Endothelial cell of umbilical vein (primary cell): ENCODE measurements around the gene PKNOX2. TPM values are rescaled to one million over a fixed set of nuclear protein-coding genes. Genes with fewer than 3 reads are reported as not detected.

ENCODE experiments used
- BruUV-seq: library from RNA; stranded (reverse); fragments of 400-500 nt; replicated peaks from 2 replicates; lab custom pipeline; 2021; lab: Mats Ljungman, UMichigan
- CTCF ChIA-PET: fragments of 300-600, 350-600 bp; sonication (Branson Sonifier 250); formaldehyde crosslinking; loops from one replicate; lab custom pipeline; 2021; ENCODE audit warnings: antibody characterized with exemption, inconsistent platforms; lab: Charles Lee
- POLR2A ChIA-PET: fragments of 300-600, 350-600 bp; sonication (Branson Sonifier 250); formaldehyde crosslinking; loops from one replicate; lab custom pipeline; 2021; ENCODE audit warnings: antibody characterized with exemption, inconsistent platforms; lab: Charles Lee
- DNase-seq: peaks from one replicate; pipeline ENCODE4 v3.0.0-alpha.2; 2011; ENCODE audit warnings: low read depth, low spot score
- FAIRE-seq: peaks from 2 replicates; lab custom pipeline; 2011; peaks lifted over from hg19 to GRCh38; lab: Jason Lieb, UNC
- H2AFZ ChIP-seq: 2 replicates; pipeline ENCODE4 v1.6.0; 2012; ENCODE audit warnings: low read depth, low read length, control low read depth, inconsistent platforms
- H3K27ac ChIP-seq: 2 replicates; pipeline ENCODE4 v1.5.1; 2011; ENCODE audit warnings: low read depth, mild to moderate bottlenecking, control low read depth, low read length, moderate library complexity; ENCODE audit not compliant: insufficient read depth
- H3K27me3 ChIP-seq, 2 experiments: 2 replicates each; pipeline versions ENCODE4 v1.6.0 to v1.6.1; 2011; ENCODE audit warnings: low read length in 2 of 2, mixed read lengths in 1 of 2; ENCODE audit not compliant: control insufficient read depth in 2 of 2, insufficient read depth in 2 of 2
- H3K36me3 ChIP-seq, 2 experiments: 2 replicates in 1 of 2; 3 replicates in 1 of 2; pipeline ENCODE4 v1.5.1; 2011; ENCODE audit warnings: low read length in 2 of 2, mild to moderate bottlenecking in 1 of 2, moderate library complexity in 1 of 2; ENCODE audit not compliant: control insufficient read depth in 2 of 2, insufficient read depth in 2 of 2; ENCODE audit errors: extremely low read depth in 1 of 2
- H3K4me1 ChIP-seq: 3 replicates; pipeline ENCODE4 v1.5.1; 2011; ENCODE audit warnings: mild to moderate bottlenecking, low read length; ENCODE audit not compliant: control insufficient read depth, insufficient read depth; ENCODE audit errors: extremely low read depth
- H3K4me2 ChIP-seq: 2 replicates; pipeline ENCODE4 v1.6.1; 2011; ENCODE audit warnings: low read length, control low read depth, mixed read lengths; ENCODE audit not compliant: insufficient read depth
- H3K4me3 ChIP-seq, 3 experiments: fragments of 200-600 bp in 1 of 3; sonication (generic), shearing (Covaris generic) in 1 of 3; replicated peaks in 1 of 3; 2 replicates each; pipeline ENCODE4 v1.5.1; 2011 to 2016; ENCODE audit warnings: control low read depth in 3 of 3, low read length in 3 of 3, mild to moderate bottlenecking in 2 of 3, inconsistent platforms in 1 of 3, low read depth in 1 of 3, moderate library complexity in 1 of 3; ENCODE audit not compliant: insufficient read depth in 1 of 3
- H3K79me2 ChIP-seq: 2 replicates; pipeline ENCODE4 v1.6.0; 2012; ENCODE audit warnings: low read length, inconsistent platforms; ENCODE audit not compliant: control insufficient read depth, insufficient read depth
- H3K9ac ChIP-seq: replicated peaks from 2 replicates; pipeline ENCODE3; 2011; ENCODE audit warnings: low read length, control low read depth; ENCODE audit not compliant: insufficient read depth; ENCODE audit errors: extremely low read depth
- H3K9me1 ChIP-seq: replicated peaks from 3 replicates; pipeline ENCODE4 v1.6.0; 2011; ENCODE audit warnings: mild to moderate bottlenecking, low read length; ENCODE audit not compliant: control insufficient read depth, insufficient read depth; ENCODE audit errors: extremely low read depth
- H3K9me3 ChIP-seq: replicated peaks from 2 replicates; pipeline ENCODE4 v1.5.1; 2012; ENCODE audit warnings: low read length, inconsistent platforms; ENCODE audit not compliant: control insufficient read depth, insufficient read depth
- H4K20me1 ChIP-seq: replicated peaks from 2 replicates; pipeline ENCODE3; 2011; ENCODE audit warnings: mild to moderate bottlenecking, low read length; ENCODE audit not compliant: control insufficient read depth, insufficient read depth; ENCODE audit errors: extremely low read depth
- EZH2 ChIP-seq: IDR thresholded peaks from 2 replicates; pipeline ENCODE4 v1.6.1; 2012; ENCODE audit warnings: borderline replicate concordance, low read depth, mild to moderate bottlenecking, moderate library complexity, low read length, inconsistent platforms; ENCODE audit not compliant: severe bottlenecking
- FOS ChIP-seq: IDR thresholded peaks from 2 replicates; pipeline ENCODE4 v1.6.1; 2011; ENCODE audit warnings: mild to moderate bottlenecking, low read length, moderate library complexity, borderline replicate concordance; ENCODE audit not compliant: insufficient read depth
- GATA2 ChIP-seq: IDR thresholded peaks from 2 replicates; pipeline ENCODE4 v1.7.0; 2011; ENCODE audit warnings: low read depth, mild to moderate bottlenecking, moderate library complexity, mixed read lengths, low read length; ENCODE audit not compliant: insufficient read length, insufficient read depth
- JUN ChIP-seq: IDR thresholded peaks from 2 replicates; pipeline ENCODE4 v1.6.1; 2011; ENCODE audit warnings: borderline replicate concordance, low read depth; ENCODE audit not compliant: insufficient read length, insufficient read depth
- MAX ChIP-seq: IDR thresholded peaks from 2 replicates; pipeline ENCODE4 v1.6.1; 2011; ENCODE audit not compliant: insufficient read depth, insufficient read length
- MYC ChIP-seq: IDR thresholded peaks from one replicate; pipeline ENCODE4 v1.6.1; 2011; ENCODE audit warnings: mild to moderate bottlenecking, low read depth, low read length
- POLR2A ChIP-seq: IDR thresholded peaks from 2 replicates; pipeline ENCODE4 v1.6.1; 2012; ENCODE audit warnings: low read depth, mild to moderate bottlenecking, control low read depth, low read length
- POLR2AphosphoS5 ChIP-seq: IDR thresholded peaks from 2 replicates; pipeline ENCODE4 v1.6.1; 2012; ENCODE audit warnings: low read depth, mild to moderate bottlenecking, control low read depth, low read length, moderate library complexity; ENCODE audit not compliant: insufficient read depth
- dilution Hi-C: fragments of 300-500 bp; cut with MboI; formaldehyde crosslinking; loops from one replicate; pipeline ENCODE4 v1.15.0; 2019; ENCODE audit warnings: low sequenced_read_pairs; ENCODE audit not compliant: extremely low pct_ligation_motif_present
- intact Hi-C: fragments of 100-400 bp; cut with micrococcal nuclease; formaldehyde crosslinking; loops from one replicate; pipeline ENCODE4 v1.10.0; 2022
- polyA plus RNA-seq, 4 experiments: library from polyadenylated mRNA; depleted of rRNA in 3 of 4; stranded (reverse) in 3 of 4; unstranded in 1 of 4; fragments of >200 nt; gene quantifications; 2 replicates each; pipeline versions ENCODE4 v1.2.1 to v1.2.3, GENCODE V29; 2011 to 2012; ENCODE audit warnings: missing spikeins in 1 of 4
- total RNA-seq: library from RNA; stranded (reverse); gene quantifications from 2 replicates; pipeline ENCODE4 v1.2.3, GENCODE V29; 2021
- TF ChIP-seq, protein P1 (sequence below), 2 donors: IDR thresholded peaks; 1 replicate in 1 of 2; 2 replicates in 1 of 2; pipeline ENCODE4 v1.5.1; 2011; ENCODE audit warnings: low read length in 2 of 2, mild to moderate bottlenecking in 2 of 2, moderate library complexity in 2 of 2, control low read depth in 1 of 2, inconsistent platforms in 1 of 2, low read depth in 1 of 2; ENCODE audit not compliant: insufficient read depth in 1 of 2; ENCODE audit errors: extremely low read depth in 1 of 2

The PKNOX2 gene
- total and polyA plus RNA-seq, 2 donors (not counting 3 experiments of a cell fraction or from before 2014, with no cell fraction given): 0.11 to 0.91 TPM

DNA sequence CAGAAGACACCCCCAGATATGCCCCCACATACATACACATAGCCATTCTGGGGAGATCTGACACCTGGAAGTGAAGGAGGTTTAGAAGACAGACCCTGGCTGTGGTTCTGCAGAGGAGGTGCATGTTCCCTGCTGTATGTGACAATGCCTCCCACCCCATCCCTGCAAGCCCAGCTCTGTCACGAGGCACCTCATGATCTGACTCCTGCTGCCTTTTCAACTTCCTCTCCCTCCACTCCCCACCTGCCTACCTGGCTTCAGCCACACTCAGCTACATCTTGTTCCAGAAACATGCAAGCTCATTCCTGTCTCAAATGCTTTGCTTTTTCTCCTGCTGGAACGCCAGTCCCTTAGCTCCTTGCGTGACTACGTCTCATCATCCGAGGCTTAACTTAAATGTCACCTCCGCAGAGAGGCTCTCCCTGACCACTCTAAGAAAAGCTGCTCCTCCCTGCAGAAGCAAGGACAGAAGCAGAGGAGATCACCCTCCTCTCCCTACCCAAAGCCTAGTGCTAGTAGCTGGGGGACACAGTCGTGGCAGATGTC is 217.0 kb downstream of the PKNOX2 start:
- DNase-seq (no peak), FAIRE-seq (no peak)
- no peaks in the 10 kb centered on the region for H4K20me1 ChIP-seq
- no peak overlapping the region for H3K4me2 ChIP-seq
- H3K4me1 ChIP-seq: no peaks in the 10 kb centered on the region
- no TSS peak for BruUV-seq
- no peak overlapping the region for H3K4me3 ChIP-seq
- ChIA-PET CTCF (interaction anchor here (1.1 to 1.4 kb wide), 3 partner anchors 18 to 36 kb away, joined by 3 to 4 read pairs (median 4); no protein-coding TSS in a partner anchor), POLR2A (interaction anchor here (0.6 kb wide), 1 partner anchor 389 kb away, joined by 3 read pairs; no protein-coding TSS in a partner anchor)
- no peak overlapping the region for H3K9ac ChIP-seq
- no peaks in the 10 kb centered on the region for H3K9me3 ChIP-seq
- no peak overlapping the region for H2AFZ ChIP-seq
- intact Hi-C loops (no loop called here), dilution Hi-C loops (no loop called here)
- H3K36me3 ChIP-seq: no peaks in the 10 kb centered on the region
- H3K27me3 ChIP-seq: peaks cover 0 to 8% of the 10 kb centered on the region in 2 experiments
- H3K79me2 ChIP-seq: no peaks in the 10 kb centered on the region
- no peak for TF ChIP-seq POLR2A
- TF ChIP-seq, protein P1, sequence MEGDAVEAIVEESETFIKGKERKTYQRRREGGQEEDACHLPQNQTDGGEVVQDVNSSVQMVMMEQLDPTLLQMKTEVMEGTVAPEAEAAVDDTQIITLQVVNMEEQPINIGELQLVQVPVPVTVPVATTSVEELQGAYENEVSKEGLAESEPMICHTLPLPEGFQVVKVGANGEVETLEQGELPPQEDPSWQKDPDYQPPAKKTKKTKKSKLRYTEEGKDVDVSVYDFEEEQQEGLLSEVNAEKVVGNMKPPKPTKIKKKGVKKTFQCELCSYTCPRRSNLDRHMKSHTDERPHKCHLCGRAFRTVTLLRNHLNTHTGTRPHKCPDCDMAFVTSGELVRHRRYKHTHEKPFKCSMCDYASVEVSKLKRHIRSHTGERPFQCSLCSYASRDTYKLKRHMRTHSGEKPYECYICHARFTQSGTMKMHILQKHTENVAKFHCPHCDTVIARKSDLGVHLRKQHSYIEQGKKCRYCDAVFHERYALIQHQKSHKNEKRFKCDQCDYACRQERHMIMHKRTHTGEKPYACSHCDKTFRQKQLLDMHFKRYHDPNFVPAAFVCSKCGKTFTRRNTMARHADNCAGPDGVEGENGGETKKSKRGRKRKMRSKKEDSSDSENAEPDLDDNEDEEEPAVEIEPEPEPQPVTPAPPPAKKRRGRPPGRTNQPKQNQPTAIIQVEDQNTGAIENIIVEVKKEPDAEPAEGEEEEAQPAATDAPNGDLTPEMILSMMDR (IDR thresholded peaks at IDR 0.05; ENCODE audit: extremely low read depth in 1 of 2, insufficient read depth in 1 of 2, low read depth in 1 of 2, low read length in 2 of 2): no peak
- TF ChIP-seq POLR2AphosphoS5: no peak
- TF ChIP-seq EZH2: no peak
- no peak for TF ChIP-seq MAX
- no peak for TF ChIP-seq GATA2
- no peak for TF ChIP-seq FOS
- no peak for TF ChIP-seq JUN
- TF ChIP-seq MYC: no peak
- H3K9me1 ChIP-seq: no peaks in the 10 kb centered on the region
- H3K27ac ChIP-seq: no peak overlapping the region
